ENCODE data around the gene TOM1L1. TPM values are rescaled to one million over a fixed set of nuclear protein-coding genes. Genes with fewer than 3 reads are reported as not detected.

Gene TOM1L1
- total RNA-seq, 1 experiment from 2014 or later, result 46.8 TPM

DNA sequence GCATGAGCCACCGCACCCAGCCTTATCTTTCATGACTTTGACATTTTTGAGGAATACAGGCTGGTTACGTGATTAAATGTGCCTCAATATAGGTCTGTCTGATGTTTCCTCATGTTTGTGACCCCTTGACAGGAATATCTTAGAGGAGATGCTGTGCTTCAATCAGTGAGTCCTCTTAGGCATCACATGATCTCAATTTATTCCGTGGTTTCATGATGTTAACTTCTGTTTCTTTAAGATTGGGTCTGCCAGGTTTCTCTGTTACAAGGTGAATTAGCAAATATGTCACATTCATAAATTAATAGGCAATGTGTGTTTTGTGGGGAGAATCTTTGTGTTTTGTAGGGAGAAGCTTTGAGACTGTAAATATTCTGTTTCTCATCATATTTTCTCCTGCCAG lies 71.2 kb downstream of the TOM1L1 start:
- Mint-ChIP-seq H3K9me3 (ENCODE audit: low read depth, unreplicated experiment) (no peaks in the 10 kb centered on the region), H3K4me3 (ENCODE audit: low read depth, unreplicated experiment) (no peak overlapping the region), H3K27me3 (ENCODE audit: unreplicated experiment) (no peaks in the 10 kb centered on the region), H3K36me3 (ENCODE audit: insufficient read depth, unreplicated experiment) (no peaks in the 10 kb centered on the region), H3K4me1 (ENCODE audit: low read depth, unreplicated experiment) (no peaks in the 10 kb centered on the region), H3K27ac (ENCODE audit: unreplicated experiment) (no peak overlapping the region)
- no peak for DNase-seq
- intact Hi-C loops (cut with micrococcal nuclease; ENCODE audit: unreplicated experiment), result no loop called here
- TF ChIP-seq CTCF (IDR thresholded peaks at IDR 0.05; ENCODE audit: unreplicated experiment), result no peak
- no TSS peak for BruUV-seq (replicated peaks)
- CTCF ChIA-PET, result interaction anchor here (1.0 kb wide), 1 partner anchor 71 kb away, joined by 3 read pairs; the partner anchor contains the start of gene TOM1L1

DNA sequence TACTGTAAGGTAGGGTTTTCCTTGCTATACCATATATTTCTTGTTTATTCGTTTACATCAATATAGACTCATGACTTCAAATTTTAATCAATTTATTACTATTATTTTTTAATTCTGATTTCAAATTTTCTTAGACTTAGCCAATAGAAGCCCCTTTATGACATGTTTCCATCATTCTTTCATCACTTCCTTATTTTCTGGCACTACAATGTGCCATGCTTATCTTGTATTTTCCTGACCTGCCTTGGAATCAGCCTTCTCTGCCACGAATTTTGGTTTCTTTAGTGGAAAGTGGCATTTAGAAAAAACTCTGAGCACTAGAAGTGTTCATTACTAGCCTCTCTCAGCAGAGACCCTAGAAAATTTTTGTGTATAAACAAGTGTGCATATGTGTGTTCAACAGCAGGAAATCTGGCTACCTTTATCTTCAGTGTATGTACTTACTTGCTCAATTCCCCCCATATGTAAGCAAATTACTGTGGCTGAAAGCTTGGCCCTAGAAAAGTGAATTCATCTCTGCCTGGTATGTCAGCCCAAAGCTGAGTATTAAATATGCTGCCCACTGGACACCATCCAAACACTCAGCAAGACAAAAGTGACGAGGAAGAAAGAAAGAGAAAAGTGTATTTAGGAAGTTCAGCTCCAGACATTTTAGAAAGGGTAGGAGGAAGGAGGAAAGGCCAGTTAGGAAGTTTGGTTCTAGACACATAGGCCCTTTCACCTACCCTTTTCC lies 71.9 kb downstream of the TOM1L1 start:
- no peak for DNase-seq
- Mint-ChIP-seq H3K4me1 (ENCODE audit: low read depth, unreplicated experiment) (no peaks in the 10 kb centered on the region), H3K36me3 (ENCODE audit: insufficient read depth, unreplicated experiment) (no peaks in the 10 kb centered on the region), H3K27me3 (ENCODE audit: unreplicated experiment) (no peaks in the 10 kb centered on the region), H3K27ac (ENCODE audit: unreplicated experiment) (no peak overlapping the region), H3K9me3 (ENCODE audit: low read depth, unreplicated experiment) (no peaks in the 10 kb centered on the region), H3K4me3 (ENCODE audit: low read depth, unreplicated experiment) (no peak overlapping the region)
- intact Hi-C loops (cut with micrococcal nuclease; ENCODE audit: unreplicated experiment), result no loop called here
- TF ChIP-seq CTCF (IDR thresholded peaks at IDR 0.05; ENCODE audit: unreplicated experiment), result no peak
- BruUV-seq (replicated peaks), result no TSS peak
- CTCF ChIA-PET, result no interaction called here

GRCh38 chr17:54974759-54975158 lies 74.1 kb downstream of the TOM1L1 start:
- H3K27me3 Mint-ChIP-seq (ENCODE audit: unreplicated experiment), result no peaks in the 10 kb centered on the region
- no peak overlapping the region for H3K4me3 Mint-ChIP-seq (ENCODE audit: low read depth, unreplicated experiment)

GRCh38 chr17:54976316-54976715 lies 75.7 kb downstream of the TOM1L1 start:
- H3K27me3 Mint-ChIP-seq (ENCODE audit: unreplicated experiment), result no peaks in the 10 kb centered on the region
- DNase-seq, result no peak
- no peaks in the 10 kb centered on the region for H3K36me3 Mint-ChIP-seq (ENCODE audit: insufficient read depth, unreplicated experiment)
- CTCF ChIA-PET, result no interaction called here
- no peak overlapping the region for H3K27ac Mint-ChIP-seq (ENCODE audit: unreplicated experiment)
- intact Hi-C loops (cut with micrococcal nuclease; ENCODE audit: unreplicated experiment), result no loop called here
- no peak overlapping the region for H3K4me3 Mint-ChIP-seq (ENCODE audit: low read depth, unreplicated experiment)
- H3K9me3 Mint-ChIP-seq (ENCODE audit: low read depth, unreplicated experiment), result peaks cover under 1% of the 10 kb centered on the region
- no peak for TF ChIP-seq CTCF (IDR thresholded peaks at IDR 0.05; ENCODE audit: unreplicated experiment)
- no TSS peak for BruUV-seq (replicated peaks)
- no peaks in the 10 kb centered on the region for H3K4me1 Mint-ChIP-seq (ENCODE audit: low read depth, unreplicated experiment)

More at GRCh38 chr17:54974759-54975158, 74.1 kb downstream of the TOM1L1 start:
- BruUV-seq (replicated peaks), result no TSS peak
- no peak for DNase-seq
- no peak overlapping the region for H3K27ac Mint-ChIP-seq (ENCODE audit: unreplicated experiment)
- H3K4me1 Mint-ChIP-seq (ENCODE audit: low read depth, unreplicated experiment), result no peaks in the 10 kb centered on the region
- no peak for TF ChIP-seq CTCF (IDR thresholded peaks at IDR 0.05; ENCODE audit: unreplicated experiment)
- intact Hi-C loops (cut with micrococcal nuclease; ENCODE audit: unreplicated experiment), result no loop called here
- CTCF ChIA-PET, result no interaction called here
- no peaks in the 10 kb centered on the region for H3K9me3 Mint-ChIP-seq (ENCODE audit: low read depth, unreplicated experiment)
- H3K36me3 Mint-ChIP-seq (ENCODE audit: insufficient read depth, unreplicated experiment), result no peaks in the 10 kb centered on the region

All from Calu3 (cell line).